B cell (primary cell): ENCODE data around the gene LRRC47.

Experiments
- EZH2 ChIP-seq: IDR thresholded peaks from 2 replicates; pipeline ENCODE4 v1.6.1; 2012; ENCODE audit warnings: borderline replicate concordance, low read depth, mild to moderate bottlenecking, moderate library complexity, low read length; ENCODE audit not compliant: insufficient read depth, poor library complexity, severe bottlenecking
- TF ChIP-seq, protein P1 (sequence below): fragments of 200-600 bp; IDR thresholded peaks from one replicate; pipeline ENCODE4 v1.8.0; 2022; ENCODE audit warnings: antibody characterized with exemption, mild to moderate bottlenecking

DNA sequence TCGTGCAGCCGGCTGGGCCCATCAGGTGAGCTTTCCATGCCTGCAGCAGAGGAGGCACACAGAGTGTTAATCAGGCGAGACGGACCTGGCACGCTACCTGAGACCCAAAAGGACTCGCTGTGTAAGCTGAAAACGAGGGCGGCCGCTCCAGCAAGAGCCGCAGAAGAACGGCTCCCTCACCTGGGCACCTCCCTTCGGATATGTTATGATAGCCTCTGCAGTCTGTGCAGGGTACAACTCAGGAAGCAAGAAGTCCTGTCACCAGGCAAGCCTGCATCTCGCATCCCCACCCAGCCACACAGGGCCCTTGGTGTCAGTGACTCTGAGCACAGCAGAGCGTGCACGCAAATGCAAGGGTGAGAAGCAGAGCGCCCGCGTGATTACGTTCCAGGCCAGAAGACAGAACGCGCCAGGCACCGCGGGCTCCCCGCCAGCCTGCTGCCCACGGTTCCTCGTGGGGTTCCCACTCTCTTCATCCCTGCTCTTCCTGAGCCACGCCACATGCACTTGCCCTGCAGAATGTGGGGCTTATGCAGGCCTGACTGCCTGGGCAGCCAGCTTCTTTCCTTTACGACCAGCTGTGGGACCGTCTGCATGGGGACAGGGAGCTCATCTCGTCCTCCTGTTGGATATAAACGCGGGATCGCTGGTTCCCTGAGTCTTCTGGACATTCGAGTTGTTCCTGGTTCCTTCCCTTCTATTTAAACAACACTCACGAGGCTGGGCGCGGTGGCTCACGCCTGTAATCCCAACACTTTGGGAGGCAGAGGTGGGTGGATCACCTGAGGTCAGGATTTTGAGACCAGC lies 20.2 kb upstream of the LRRC47 start:
- TF ChIP-seq, protein P1, sequence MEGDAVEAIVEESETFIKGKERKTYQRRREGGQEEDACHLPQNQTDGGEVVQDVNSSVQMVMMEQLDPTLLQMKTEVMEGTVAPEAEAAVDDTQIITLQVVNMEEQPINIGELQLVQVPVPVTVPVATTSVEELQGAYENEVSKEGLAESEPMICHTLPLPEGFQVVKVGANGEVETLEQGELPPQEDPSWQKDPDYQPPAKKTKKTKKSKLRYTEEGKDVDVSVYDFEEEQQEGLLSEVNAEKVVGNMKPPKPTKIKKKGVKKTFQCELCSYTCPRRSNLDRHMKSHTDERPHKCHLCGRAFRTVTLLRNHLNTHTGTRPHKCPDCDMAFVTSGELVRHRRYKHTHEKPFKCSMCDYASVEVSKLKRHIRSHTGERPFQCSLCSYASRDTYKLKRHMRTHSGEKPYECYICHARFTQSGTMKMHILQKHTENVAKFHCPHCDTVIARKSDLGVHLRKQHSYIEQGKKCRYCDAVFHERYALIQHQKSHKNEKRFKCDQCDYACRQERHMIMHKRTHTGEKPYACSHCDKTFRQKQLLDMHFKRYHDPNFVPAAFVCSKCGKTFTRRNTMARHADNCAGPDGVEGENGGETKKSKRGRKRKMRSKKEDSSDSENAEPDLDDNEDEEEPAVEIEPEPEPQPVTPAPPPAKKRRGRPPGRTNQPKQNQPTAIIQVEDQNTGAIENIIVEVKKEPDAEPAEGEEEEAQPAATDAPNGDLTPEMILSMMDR = no peak
- no peak for TF ChIP-seq EZH2
